OCI-LY3 (cell line): ENCODE data around the gene ATP2B3.

Experiments
- H2AFZ ChIP-seq: fragments of 200-600, 300-600 bp; shearing (Covaris generic); 2 replicates; pipeline ENCODE4 v1.6.0; 2014; ENCODE audit warnings: antibody characterized with exemption, low read depth, low read length
- H3K27ac ChIP-seq: fragments of 200-600, 300-600 bp; sonication (generic); 2 replicates; pipeline ENCODE4 v1.5.1; 2014; ENCODE audit warnings: mild to moderate bottlenecking, low read length, moderate library complexity, mixed read lengths
- H3K27me3 ChIP-seq: fragments of 200-600, 300-600 bp; sonication (generic); 2 replicates; pipeline ENCODE4 v1.6.1; 2014; ENCODE audit warnings: low read depth, low read length, mixed read lengths
- H3K36me3 ChIP-seq: fragments of 200-600, 300-600 bp; sonication (generic); replicated peaks from 2 replicates; pipeline ENCODE3; 2014; ENCODE audit warnings: low read depth, low read length, mixed read lengths
- H3K4me1 ChIP-seq: fragments of 300-600, 200-600 bp; sonication (generic); 2 replicates; pipeline ENCODE4 v1.6.1; 2014; ENCODE audit warnings: low read length, mixed read lengths
- H3K4me2 ChIP-seq: fragments of 200-600, 300-600 bp; sonication (generic); 2 replicates; pipeline ENCODE4 v1.6.1; 2014; ENCODE audit warnings: low read length, mixed read lengths
- H3K4me3 ChIP-seq: fragments of 300-600, 200-600 bp; sonication (generic); 2 replicates; pipeline ENCODE4 v1.5.1; 2014; ENCODE audit warnings: antibody characterized with exemption, mild to moderate bottlenecking, low read length, moderate library complexity
- H3K79me2 ChIP-seq: fragments of 300-600, 200-600 bp; shearing (Covaris generic); 2 replicates; pipeline ENCODE4 v1.6.1; 2014; ENCODE audit warnings: mild to moderate bottlenecking, low read length, mixed read lengths
- H3K9ac ChIP-seq: fragments of 300-600, 200-600 bp; shearing (Covaris generic); 2 replicates; pipeline ENCODE4 v1.6.0; 2014; ENCODE audit warnings: mild to moderate bottlenecking, low read length, moderate library complexity
- H3K9me3 ChIP-seq: fragments of 200-600, 300-600 bp; shearing (Covaris generic); 2 replicates; pipeline ENCODE4 v1.6.1; 2014; ENCODE audit warnings: low read length, mixed read lengths; ENCODE audit not compliant: insufficient read depth
- H4K20me1 ChIP-seq: fragments of 200-600, 300-600 bp; sonication (generic); 2 replicates; pipeline ENCODE4 v1.6.1; 2016; ENCODE audit warnings: low read length, mixed read lengths; ENCODE audit not compliant: insufficient read depth
- EZH2phosphoT487 ChIP-seq: fragments of 200-600 bp; shearing (Covaris generic); IDR thresholded peaks from 2 replicates; pipeline ENCODE4 v1.6.1; 2018; ENCODE audit warnings: antibody characterized with exemption, mixed run types, low read depth
- TF ChIP-seq, protein P1 (sequence below): fragments of 200-600, 300-600 bp; sonication (generic); IDR thresholded peaks from 2 replicates; pipeline ENCODE4 v1.5.1; 2014; ENCODE audit warnings: antibody characterized with exemption, low read length, low read depth

Gene ATP2B3

DNA sequence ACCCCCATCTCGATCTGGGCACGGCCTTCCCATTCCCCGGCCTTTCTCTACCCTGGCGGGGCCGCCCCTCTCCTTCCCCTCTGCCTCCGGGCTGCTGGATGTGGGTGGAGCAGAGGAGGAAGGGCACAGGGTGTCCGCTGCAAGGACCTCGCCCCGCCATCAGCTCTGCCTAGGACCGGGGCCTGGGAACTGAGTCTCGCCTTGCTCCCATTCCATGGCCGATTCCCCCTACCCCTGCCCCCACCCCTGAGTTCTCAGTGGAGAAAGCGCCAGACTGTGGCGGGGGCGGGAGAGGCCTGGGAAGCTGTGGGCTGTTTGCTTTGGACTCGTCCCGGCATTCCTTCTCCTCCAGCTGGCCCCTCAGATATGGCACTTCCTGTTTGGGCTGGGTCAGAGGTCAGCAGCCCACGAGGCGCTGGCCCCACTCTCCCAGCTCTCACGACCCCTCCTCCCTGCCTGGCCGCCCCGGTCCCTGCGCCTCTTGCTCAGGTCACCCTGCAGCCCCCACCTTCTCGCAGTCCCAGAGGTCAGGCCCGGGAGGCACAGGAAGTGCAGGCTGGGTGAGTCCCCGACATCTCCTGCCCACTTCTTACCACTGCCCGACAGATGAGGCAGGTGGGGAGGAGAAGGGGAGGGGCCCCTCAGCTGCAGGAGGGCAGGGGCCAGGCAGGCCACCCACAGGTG is 29.1 kb upstream of the ATP2B3 start:
- Histone ChIP-seq H2AFZ (no peak overlapping the region), H3K9ac (no peak overlapping the region), H3K36me3 (no peaks in the 10 kb centered on the region), H3K79me2 (no peaks in the 10 kb centered on the region), H4K20me1 (no peaks in the 10 kb centered on the region), H3K9me3 (no peaks in the 10 kb centered on the region), H3K4me2 (no peak overlapping the region), H3K4me3 (no peak overlapping the region), H3K27me3 (no peaks in the 10 kb centered on the region), H3K27ac (no peak overlapping the region), H3K4me1 (no peaks in the 10 kb centered on the region)
- TF ChIP-seq, protein P1, sequence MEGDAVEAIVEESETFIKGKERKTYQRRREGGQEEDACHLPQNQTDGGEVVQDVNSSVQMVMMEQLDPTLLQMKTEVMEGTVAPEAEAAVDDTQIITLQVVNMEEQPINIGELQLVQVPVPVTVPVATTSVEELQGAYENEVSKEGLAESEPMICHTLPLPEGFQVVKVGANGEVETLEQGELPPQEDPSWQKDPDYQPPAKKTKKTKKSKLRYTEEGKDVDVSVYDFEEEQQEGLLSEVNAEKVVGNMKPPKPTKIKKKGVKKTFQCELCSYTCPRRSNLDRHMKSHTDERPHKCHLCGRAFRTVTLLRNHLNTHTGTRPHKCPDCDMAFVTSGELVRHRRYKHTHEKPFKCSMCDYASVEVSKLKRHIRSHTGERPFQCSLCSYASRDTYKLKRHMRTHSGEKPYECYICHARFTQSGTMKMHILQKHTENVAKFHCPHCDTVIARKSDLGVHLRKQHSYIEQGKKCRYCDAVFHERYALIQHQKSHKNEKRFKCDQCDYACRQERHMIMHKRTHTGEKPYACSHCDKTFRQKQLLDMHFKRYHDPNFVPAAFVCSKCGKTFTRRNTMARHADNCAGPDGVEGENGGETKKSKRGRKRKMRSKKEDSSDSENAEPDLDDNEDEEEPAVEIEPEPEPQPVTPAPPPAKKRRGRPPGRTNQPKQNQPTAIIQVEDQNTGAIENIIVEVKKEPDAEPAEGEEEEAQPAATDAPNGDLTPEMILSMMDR, result no peak
- TF ChIP-seq EZH2phosphoT487, result no peak

DNA sequence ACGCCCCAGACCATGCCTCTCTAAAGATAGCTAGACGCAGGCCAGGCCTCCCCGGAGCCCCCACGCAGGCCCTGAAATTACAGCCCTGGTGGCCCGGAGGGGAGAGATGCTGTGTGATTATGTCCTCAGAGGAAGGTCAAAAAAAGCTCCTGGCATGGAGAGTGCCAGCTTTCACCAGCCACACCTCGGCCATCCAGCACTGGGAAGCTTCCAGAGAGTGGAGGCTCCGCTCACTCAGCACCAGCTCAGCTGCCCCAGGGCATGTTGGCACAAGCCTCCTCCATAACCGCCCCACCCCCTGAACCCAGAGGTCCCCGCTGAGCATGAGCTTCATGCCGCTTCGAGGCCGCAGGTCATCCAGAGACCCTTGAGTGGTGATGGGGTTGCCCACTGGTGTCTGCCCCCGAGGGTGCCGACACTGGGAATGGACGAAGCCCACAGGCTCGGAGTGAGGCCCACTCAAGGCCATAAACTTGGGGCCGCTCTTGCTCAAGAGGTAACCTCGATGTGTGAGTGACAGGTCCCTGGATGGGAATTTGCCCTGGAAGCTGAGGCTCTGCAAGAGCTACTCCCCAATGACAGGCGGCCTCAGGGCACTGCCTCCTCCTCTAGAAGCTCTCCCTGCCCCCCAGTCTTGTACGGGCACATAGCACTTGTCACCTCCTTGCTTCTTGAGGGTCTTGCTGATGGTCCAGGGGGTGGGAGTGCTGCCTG is 27.1 kb upstream of the ATP2B3 start:
- Histone ChIP-seq H4K20me1 (no peaks in the 10 kb centered on the region), H3K27ac (no peak overlapping the region), H3K9ac (no peak overlapping the region), H3K9me3 (no peaks in the 10 kb centered on the region), H3K4me2 (no peak overlapping the region), H3K79me2 (no peaks in the 10 kb centered on the region), H3K27me3 (no peaks in the 10 kb centered on the region), H2AFZ (no peak overlapping the region), H3K4me3 (no peak overlapping the region), H3K36me3 (no peaks in the 10 kb centered on the region), H3K4me1 (no peaks in the 10 kb centered on the region)
- TF ChIP-seq, protein P1, result no peak
- TF ChIP-seq EZH2phosphoT487, result no peak

DNA sequence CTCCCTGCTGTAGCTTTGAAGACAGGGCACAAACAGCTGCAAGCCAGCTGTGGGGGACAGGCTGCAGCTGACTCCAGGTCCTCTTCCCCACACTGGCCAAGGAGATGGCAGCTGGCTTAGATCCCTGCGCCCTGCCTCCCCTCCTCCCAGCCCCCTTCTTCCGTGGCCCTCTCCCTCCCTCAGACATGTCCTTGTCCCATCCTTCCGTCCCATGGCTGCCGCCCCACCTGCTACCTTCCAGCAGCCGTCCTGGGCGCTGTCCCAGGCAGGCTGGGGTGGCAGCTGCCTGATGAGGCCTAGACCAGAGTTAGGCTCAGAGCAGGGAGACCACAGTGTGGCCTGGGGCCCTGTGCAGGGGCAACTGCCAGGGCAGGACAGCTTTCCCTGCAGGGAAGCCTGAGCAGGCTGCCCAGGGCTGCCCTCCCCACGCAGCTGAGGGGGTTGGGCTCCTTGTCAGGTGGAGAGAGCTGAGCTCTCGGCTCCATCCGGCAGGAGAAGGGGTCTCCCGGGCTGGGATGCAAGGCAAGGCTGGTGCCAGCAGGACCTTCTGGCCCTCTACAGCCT is 26.0 kb upstream of the ATP2B3 start:
- Histone ChIP-seq H3K36me3 (no peaks in the 10 kb centered on the region), H3K27ac (no peak overlapping the region), H3K27me3 (no peaks in the 10 kb centered on the region), H3K9me3 (no peaks in the 10 kb centered on the region), H3K79me2 (no peaks in the 10 kb centered on the region), H3K4me1 (no peaks in the 10 kb centered on the region), H3K4me2 (no peak overlapping the region), H3K9ac (no peak overlapping the region), H4K20me1 (no peaks in the 10 kb centered on the region), H2AFZ (no peak overlapping the region), H3K4me3 (no peak overlapping the region)
- no peak for TF ChIP-seq EZH2phosphoT487
- TF ChIP-seq, protein P1, result no peak

DNA sequence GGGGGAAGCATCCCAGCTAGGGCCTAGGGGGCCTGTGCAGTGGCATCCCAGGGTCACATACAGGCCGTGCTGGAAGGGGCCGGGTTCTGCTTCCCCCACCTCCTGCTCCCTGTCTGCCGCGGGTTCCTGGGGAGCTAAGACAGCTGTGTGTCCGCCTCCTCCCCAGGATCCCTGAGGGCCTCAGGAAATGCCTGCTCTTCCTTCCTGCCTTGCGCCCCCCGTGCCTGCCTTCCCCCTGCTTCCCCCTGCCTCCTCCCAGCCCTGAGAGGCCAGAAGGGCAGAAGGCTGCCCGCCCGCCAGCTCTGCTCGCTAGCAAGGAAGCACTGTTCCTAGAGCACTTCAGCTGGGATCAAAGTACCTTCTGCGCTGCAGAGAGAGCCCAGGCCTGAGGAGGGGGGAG is 25.5 kb upstream of the ATP2B3 start:
- Histone ChIP-seq H3K4me2 (no peak overlapping the region), H3K27ac (no peak overlapping the region), H3K79me2 (no peaks in the 10 kb centered on the region), H3K9ac (no peak overlapping the region), H4K20me1 (no peaks in the 10 kb centered on the region), H3K4me3 (no peak overlapping the region), H2AFZ (no peak overlapping the region), H3K27me3 (no peaks in the 10 kb centered on the region), H3K4me1 (no peaks in the 10 kb centered on the region), H3K36me3 (no peaks in the 10 kb centered on the region), H3K9me3 (no peaks in the 10 kb centered on the region)
- TF ChIP-seq, protein P1, result no peak
- no peak for TF ChIP-seq EZH2phosphoT487
